ENCODE measurements around the gene CEP44.
"Not testable (repeated sequence)": the region's sequence is repeated elsewhere in the genome, so short reads cannot be mapped to it uniquely, and the experiment has no call there.

Gene CEP44, protein sequence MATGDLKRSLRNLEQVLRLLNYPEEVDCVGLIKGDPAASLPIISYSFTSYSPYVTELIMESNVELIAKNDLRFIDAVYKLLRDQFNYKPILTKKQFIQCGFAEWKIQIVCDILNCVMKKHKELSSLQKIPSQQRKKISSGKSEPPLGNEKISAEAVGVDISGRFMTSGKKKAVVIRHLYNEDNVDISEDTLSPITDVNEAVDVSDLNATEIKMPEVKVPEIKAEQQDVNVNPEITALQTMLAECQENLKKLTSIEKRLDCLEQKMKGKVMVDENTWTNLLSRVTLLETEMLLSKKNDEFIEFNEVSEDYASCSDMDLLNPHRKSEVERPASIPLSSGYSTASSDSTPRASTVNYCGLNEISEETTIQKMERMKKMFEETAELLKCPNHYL

DNA sequence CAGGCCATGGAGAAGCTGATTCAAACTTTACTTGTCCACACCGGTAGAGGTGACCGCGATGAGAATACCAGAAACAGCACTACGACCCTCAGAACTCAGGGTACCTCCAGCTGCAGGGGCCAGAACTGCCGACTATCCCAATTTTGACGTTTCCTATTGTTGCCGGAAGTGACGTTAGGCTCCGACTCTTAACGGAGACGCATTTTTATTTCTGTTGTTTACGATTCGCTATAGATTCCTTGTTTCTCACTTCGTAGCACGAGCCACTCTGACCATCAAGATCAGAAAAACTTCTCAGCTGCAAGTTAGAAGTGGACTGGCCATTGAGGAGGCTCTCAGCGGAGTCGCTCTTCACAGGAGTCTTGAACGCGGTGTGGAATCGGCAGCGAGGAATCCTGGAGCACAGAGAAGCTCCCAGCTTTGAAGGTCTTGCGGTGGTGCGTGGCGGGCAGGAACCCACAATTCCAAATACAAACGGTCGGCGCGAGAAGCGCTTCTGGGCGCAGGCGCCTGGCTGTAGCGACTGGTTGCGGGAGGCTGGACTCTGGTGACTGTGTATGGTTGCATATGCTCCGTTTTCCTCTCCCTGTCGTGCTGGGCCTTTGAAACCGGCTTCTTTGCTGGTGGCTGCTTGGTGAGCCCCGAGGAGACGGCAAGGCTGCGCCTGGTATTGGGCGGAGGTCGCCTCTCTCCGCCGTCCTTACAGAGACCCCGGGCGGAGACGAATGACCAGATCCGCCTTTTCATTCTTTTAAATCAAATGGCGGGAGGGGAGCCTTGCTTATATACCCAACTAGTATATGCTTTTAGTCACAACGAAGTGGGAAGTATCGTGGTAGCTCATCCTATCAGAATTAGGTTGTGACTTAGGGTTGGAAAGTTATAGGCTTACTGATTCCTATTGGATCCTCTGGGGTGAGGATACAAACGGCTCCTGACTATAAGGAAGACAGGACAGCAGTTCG lies at the start of gene CEP44, which contains the start of gene FBXO8:
Gene CEP44 (plus strand): TSS at position 405 of the 965 bp plus-strand sequence. CDS start 15,211 bp downstream, outside the sequence.
Gene FBXO8 (minus strand): TSS at position 161 of the 965 bp plus-strand sequence. CDS start 20,575 bp downstream, outside the sequence.
- DNase-seq = peak; percentile 80

DNA sequence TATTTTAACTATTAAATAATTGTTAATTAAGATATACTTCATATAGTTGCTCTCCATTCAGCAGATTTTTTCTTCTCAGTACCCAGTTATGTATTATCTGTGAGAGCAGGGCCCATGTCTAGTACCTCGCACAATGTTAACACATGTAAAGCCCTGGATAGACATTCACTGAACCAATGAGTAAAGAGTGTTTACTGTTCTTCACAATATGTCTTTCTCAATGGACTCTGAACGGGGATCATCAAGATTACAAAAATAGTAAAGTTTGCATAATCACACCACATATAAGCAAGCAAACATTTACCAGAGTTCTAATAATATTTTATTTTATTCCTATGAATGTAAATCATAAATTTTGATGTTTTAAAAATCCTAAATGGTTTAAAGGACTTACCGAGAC lies 47.4 kb upstream of the CEP44 start:
- no peak for DNase-seq

DNA sequence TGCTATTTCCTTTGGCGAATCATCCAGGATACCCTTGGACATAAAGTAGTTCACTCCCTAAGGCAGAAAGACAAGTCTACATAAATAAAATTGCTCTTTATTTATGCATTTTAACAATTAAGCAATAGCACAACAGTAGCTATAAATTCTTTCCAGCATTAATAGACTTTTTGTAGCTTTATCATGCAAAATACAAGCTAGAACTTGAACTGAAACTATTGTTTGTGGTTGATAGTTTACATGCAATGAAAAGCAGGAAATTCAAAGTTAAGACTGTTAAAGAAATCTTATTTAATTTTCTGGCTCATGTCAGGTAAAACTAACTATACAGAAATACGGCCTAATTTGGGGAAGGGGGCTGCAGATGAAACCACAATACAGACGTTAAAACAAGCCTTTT lies 42.5 kb upstream of the CEP44 start:
- no peak for DNase-seq

DNA sequence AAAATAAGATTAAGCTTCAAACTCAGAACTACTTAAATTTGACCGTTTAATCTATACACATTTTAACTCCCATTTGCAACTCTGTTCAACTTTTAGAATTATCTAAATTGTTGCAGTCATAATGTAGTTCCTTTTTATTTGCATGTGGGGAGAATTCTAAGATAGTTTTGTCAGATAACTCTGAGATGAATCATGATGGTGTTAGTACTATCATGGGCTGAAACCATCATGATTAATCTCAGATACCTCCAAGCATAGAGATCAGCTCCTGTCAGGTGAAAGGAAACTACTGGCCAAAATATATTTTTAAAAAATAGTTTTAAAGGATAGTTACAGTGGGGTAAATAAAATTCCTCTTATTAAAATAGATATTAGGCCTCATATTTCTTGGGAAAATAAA lies 39.3 kb upstream of the CEP44 start:
- DNase-seq = peak; percentile 21

DNA sequence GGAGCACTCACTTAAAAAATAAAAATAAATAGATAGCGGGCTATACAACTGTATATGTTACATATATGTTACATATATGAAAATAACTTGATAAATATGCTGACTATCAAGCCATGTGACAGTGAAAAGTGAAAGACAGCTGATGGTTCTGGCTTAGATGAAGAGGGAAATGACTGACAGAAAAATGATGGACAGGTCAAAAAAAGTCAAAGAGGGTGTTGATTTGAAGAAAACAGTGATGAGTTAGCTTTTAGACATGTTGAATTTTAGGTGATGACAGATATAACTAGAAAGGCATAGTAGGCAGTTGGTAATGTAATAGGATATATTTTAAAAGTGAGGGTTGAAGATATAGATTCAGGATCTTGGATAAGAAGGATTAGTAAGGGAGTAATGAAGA lies 38.0 kb upstream of the CEP44 start:
- no peak for DNase-seq

DNA sequence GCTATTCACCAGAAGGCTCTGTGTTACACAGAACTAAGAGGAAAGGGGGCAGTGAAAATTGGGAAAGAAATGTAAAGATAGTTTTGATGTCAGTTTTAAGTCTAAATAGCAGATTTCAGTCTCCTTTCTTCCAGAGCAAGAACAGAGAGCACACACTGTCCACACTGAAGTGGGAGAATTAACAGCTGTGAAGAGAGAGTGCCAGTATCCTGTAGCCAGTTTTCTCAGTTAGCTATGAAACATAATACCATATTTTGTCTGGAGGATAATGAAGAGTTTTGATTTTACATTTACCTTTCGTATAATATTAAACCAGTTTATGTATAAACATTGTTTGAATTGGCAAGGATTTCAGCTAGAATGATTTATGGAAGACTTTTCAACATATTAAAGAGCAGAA lies 35.3 kb upstream of the CEP44 start:
- DNase-seq = no peak

DNA sequence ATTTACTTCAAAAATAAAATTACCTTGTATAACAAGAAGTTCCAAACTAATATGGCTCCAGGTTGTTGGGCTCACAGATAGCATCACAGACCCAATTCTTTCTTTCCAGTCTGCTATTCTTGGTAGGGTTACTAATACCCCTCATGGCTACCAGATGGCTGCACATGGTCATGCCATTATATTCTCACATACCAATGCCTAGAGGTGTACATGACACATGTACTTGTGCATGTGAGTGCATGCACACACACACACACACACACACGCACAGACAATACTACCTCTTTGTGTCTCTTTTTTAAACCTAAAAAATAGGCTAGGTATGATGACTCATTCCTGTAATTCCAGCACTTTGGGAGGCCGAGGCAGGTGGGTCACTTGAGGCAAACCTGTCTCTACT lies 31.3 kb upstream of the CEP44 start:
- no peak for DNase-seq

DNA sequence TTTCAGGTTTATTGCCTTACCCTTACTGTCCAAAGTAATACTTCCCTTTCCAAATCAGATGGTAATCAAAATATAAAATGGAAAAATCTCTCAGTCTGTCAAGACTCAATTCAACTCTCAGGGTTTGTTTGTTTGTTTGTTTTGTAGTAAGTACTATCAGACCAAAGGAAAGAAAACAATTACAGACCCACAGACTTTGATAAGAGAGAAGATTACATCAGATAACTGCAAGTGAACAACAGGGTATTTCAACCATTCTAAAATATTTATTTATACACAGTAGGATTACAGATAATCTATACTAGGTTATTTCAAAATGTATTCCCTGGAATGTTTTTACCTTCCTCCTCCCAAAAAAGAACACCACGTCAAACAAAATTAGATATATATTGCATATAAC lies 29.1 kb upstream of the CEP44 start:
- DNase-seq = no peak

DNA sequence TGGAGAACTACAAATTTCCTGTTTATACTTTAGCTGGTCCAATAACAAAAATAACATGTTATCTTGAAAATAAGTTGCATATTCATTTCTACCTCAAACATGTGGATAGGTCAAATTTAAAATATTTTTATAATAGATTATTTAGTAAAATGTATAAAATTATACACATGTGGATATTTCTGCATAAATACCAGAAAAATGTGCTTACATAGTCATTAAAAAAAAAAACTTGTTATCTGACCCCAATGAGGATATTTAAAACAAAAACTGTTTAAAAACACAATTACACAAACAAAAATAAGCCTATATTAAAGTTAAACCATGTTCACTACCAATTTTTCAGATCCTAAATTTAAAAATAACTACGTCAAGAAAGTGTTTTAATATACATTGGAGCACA lies 28.3 kb upstream of the CEP44 start:
- no peak for DNase-seq

DNA sequence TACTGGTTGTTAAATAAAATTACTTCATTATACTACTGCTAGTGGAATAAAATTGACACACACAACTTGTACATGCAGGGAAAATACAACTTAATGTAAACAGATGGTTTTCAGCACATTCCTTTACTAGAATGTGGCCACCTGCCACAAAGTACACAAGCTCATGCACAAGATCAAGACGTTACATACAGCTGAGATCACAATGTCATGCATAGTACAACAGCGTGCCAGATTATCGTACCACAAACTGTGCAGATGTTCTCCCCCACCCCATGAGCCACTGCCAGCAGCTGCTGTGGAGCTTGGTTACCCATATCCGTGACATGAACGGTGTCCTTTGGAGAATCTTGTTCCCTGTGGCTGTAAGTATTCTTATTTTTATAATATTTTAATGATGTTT lies 27.9 kb upstream of the CEP44 start:
- peak; percentile 74 for DNase-seq

DNA sequence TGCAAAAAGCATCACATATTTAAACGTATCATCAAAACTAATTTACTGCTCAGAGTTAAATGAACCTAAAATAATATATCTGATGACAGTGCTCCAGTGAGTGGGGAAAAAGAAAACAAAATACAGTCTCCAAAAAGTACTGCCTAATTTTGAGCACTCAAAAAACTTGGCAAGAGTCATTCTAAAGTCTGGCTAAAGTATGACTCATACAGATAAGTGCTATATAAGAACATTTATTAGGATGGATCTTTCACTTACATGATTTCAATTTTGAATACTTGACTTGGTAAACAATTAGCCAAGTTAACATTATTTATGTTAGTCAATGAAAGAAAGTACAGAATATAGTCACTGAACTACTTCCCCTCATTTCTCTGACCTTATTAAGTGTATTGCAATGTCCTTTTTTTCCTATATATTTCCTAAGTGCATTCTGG lies 27.4 kb upstream of the CEP44 start:
- peak; percentile 39 for DNase-seq

DNA sequence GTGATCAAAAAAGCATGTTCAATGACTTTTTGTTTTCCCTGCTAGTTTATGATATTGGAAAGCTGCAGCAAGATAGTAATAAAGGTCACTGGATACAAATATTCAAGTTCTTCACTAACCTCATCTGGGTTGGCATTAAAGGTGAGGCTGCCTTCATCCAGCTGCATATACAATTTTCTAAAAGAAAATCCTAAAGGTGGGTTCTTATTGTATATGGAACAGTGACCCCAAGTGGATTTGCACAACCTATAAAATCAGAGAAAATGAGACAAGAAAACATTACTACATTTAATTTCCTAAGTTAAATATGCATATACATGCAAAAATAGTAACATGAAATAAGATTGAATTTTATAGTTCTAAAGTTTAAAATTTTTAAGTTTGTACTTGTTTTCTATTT lies 24.1 kb upstream of the CEP44 start:
- no peak for DNase-seq

DNA sequence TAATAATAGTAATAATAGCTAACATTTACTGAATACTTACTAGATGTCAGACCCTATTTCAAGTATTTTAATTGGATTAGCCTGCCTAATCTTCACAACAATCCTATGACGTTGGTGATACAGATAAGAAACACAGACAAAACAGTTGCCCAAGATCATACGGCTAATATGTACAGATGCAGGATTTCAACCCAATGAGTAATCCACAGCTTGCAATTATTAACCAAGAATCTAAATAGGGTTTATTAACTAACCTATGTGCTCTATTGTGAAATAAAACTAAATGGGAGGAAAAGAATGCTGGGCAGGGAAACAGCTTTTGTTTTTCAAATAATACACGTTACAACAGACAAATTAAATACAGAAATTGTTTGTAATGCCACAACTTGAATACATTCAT lies 23.6 kb upstream of the CEP44 start:
- peak; percentile 69 for DNase-seq

DNA sequence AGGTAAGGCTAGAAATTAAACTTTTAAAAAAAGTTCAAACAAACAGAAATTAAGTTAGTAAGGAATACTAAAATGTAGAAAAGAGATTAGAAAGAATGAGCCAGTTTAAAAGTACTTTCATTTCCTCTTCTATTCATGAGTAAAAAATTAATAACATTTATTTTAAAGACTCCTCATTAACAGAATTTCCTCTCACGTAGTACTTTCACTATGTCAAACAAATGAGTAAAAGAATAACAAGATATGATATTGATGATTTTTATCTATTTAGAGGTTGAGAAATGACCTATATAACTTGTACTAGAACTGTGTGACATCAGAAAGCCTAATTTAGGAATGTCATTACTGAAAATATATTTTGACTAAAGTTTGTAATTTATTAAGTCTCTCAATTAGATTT lies 22.3 kb upstream of the CEP44 start:
- DNase-seq = not testable (repeated sequence)

DNA sequence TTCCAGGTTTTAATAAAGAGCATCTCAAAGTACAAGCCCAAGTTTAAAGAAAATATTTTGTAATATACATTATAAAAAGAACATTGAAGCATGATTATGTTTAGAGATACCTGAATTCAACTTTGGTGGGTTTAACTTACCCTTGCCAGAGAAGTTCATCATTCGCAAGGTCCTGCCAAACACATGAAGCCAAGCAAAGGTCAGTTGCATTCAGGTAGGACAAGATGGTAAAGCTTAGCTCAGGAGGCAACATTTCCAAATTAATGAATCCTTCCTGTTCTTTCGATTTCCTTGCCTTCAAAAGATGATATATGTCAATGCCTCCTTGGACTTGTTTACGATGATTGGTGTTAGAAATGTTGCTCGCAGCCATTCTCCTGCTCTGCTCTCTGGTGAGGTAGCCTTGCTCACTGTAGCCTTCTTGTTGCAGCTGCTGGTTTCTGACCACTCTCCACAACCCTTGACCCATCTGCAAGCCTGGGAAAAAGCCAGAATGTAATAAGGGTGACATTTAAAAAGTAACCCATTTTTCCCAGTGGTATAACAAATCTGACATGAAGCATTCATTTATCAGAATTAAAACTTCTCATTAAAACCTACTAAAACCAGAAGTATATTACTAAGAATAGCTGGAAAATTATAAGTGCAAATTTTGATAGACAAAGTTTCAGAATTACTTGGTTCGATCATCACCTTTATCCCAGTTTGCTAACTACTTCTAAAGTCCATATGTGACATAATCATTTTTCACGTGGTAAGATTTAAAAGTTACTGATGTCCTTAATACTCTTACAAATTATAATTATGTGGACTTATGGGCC lies 20.9 kb upstream of the CEP44 start:
- DNase-seq = no peak

DNA sequence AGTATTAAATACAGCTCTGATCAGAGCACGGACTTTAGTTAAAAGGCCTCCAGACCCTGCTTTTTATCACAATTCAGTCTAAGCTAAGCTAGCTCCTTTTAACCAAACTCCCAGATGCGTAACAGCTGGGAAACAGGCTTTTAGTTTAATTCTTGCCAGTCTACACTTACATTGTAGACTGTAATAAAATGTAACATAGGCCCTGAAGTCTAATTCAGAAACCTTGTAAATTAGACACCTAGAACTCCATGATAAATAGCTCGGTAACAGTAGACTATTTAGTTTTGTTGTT lies 20.3 kb upstream of the CEP44 start:
- no peak for DNase-seq

DNA sequence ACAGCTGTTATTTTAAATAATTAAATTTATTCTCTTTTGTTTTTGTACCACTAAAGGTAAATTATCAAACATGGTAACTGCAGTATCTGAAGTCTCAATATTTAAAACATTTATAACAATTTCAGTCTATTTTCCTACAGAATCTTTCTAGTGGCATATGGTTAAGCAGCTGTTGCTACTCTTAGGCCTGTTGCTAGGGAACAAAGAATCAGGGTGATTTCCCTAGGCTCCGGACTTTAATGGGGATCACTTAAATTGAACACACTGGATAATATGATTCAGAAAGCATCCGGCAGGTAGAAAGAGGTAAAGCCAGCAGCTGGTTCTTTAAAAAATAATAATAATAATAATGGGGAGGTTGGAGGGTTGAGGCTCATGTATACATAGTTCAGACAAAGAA lies 17.8 kb upstream of the CEP44 start:
- no peak for DNase-seq

DNA sequence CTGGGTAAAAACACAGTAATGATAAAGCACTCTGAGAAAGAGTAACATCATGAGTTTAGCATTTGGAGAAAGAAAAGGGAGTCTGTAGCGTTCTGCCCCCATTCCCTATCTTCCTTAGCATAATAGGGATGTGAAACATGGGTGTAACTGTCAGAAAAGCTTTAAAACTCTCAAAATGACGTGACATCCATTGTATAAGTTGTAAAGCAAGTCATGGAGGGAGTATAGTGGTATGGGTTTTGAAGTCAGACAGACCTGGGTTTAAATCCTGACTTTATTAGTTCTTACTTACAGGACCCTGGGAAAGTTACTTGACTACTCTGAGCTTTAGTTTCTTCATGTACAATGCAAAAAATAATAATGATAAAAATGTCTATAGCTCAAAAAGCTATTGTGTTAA lies 17.3 kb upstream of the CEP44 start:
- no peak for DNase-seq

DNA sequence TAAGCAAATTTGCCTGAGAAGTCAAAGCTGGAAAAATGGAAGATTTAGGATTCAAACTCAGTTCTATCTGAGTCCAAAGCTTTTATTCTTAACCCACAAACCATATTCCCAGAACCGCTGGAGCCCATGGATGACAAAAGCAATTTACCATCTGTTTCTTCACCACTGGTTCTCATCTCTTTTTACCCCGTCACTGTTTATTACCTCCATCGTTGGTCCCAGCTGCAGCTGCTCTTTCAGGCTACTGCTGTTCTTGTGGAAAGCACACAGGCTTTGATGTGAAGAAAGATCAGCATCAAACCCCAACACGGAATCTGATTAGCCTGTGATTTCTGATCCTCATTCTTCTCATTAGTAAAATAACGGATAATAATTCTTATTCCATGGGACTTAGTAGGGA lies 9.8 kb upstream of the CEP44 start:
- no peak for DNase-seq

DNA sequence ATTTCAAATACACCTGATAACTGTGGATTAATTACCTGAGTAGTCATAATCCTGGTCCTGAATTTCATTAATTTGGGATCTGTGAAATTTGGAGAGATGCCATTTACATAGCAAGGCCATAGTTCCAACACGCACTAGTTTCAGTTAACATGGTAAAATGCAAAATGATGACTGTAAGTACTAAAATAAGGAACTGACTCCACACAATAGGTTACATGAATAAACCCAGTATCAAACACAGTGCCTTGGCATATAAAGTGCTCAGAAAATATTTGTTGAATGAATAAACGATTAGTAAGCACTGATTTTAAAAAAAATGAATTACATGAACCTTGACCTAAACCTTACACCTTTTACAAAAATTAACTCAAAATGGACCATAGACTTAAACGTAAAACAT lies 9.3 kb upstream of the CEP44 start:
- DNase-seq = no peak

DNA sequence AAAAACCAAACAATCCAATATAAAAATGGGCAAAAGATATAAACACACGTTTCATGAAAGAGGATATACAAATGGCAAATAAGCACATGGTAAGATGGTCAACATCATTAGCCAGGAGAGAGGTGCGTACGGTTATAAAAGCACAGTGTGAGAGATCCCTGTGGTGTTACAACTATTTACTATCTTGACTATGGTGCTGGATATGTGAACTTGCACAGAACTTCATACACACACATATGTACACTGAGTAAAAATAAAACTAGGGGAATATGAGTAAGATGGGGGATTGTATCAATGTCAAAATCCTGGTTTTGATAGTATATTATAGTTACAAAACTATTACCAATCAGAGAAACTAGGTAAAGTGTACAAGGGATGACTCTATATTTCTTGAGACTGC lies 8.6 kb upstream of the CEP44 start:
- DNase-seq = no peak

DNA sequence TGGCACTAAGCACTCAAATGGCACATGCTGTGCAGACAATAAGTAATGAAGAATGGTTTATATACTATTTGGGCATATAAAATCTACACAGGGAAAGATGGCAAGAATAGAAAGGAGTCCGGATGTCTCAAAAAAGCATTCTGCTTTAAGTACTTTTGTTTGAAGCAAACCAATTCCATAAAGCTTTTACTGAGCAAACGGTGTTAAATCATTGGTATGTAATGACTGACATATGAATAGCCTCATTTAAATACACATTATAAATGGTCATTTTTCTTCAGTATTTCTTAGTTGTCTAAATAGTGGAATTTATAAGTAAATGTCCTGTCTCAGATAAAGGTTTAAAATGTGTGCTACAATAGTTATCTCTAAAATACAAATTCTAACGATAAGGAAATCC lies 6.3 kb upstream of the CEP44 start:
- no peak for DNase-seq

DNA sequence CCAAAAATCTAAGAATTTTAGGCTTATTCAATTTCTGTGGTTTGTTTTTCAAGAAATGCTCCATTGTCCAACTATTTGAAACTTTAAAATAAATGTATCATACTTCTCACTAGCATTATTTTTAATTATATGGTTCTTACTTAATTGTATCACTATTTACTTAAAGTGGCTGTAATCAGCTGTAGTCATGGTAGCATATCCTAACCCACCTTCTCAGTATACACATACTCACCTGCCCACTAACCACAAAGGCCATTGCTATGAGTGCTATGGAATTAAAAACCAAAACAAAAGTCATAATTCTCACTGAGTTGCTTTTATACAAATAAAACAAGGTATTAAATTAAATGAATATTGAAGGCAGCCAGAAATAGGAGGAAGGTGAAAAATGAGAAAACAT lies 5.2 kb upstream of the CEP44 start:
- DNase-seq = no peak
